KOPT-K1 (cell line): ENCODE results near the gene PRPF18.
"Not testable (repeated sequence)": the region's sequence is repeated elsewhere in the genome, so short reads cannot be mapped to it uniquely, and the experiment has no call there.

Experiments used
- H3K27ac ChIP-seq: fragments of 200-600 bp; sonication (generic); 2 replicates; pipeline ENCODE4 v1.5.1; 2016; ENCODE audit warnings: antibody characterized with exemption, mild to moderate bottlenecking, low read depth, low read length; ENCODE audit not compliant: poor library complexity, severe bottlenecking
- H3K36me3 ChIP-seq: fragments of 200-600 bp; sonication (generic); 2 replicates; pipeline ENCODE4 v1.5.1; 2017; ENCODE audit warnings: antibody characterized with exemption, mild to moderate bottlenecking, low read length, moderate library complexity; ENCODE audit not compliant: insufficient read depth
- H3K9me3 ChIP-seq: fragments of 200-600 bp; sonication (generic); 2 replicates; pipeline ENCODE4 v1.5.1; 2017; ENCODE audit warnings: antibody characterized with exemption, low read length, mild to moderate bottlenecking; ENCODE audit not compliant: insufficient read depth, poor library complexity, severe bottlenecking

The PRPF18 gene, protein sequence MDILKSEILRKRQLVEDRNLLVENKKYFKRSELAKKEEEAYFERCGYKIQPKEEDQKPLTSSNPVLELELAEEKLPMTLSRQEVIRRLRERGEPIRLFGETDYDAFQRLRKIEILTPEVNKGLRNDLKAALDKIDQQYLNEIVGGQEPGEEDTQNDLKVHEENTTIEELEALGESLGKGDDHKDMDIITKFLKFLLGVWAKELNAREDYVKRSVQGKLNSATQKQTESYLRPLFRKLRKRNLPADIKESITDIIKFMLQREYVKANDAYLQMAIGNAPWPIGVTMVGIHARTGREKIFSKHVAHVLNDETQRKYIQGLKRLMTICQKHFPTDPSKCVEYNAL

DNA sequence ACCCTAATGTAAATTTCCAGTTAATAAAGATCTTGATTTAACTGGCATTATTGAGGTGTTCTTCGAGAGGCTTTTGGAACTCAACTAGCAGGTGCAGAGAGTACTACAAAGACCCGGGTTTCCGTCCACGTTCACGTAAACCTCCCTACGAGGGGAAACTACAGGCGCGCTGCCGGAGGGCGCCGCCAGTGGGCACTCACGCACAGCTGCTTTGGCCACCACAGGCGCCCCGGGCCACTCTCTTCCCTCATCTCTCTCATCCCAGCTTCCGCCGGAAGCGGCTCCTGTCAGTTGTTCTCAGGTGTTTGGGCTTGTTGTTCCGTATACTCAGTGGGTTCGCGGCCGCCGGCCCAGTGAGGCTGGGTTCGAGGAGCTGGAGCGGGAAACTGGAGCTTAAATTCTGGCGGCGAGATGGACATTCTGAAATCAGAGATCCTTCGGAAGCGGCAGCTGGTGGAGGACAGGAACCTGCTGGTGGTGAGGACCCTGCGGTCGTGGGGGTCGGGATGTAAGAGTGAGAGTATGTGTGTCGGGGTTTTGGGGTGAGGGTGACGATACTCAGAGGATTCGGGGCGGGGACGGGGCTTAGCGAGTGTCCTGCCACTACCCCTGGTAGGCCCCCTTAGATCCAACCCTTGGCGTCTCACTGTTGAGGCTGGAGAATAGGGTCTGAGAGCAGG is at the start of gene PRPF18:
TSS of gene PRPF18 (plus strand) at position 290 of the 680 bp plus-strand sequence. CDS start at position 412, 122 bp downstream.
- peak within 1 kb of the TSS; percentile 59 for H3K27ac ChIP-seq
- H3K36me3 ChIP-seq: peaks cover 3% of the 10 kb centered on the region; the same call in 1 of the 2 replicates
- no peaks in the 10 kb centered on the region for H3K9me3 ChIP-seq

GRCh38 chr10:13537985-13538384 is 48.8 kb upstream of the PRPF18 start:
- not testable (repeated sequence) for H3K27ac ChIP-seq

DNA sequence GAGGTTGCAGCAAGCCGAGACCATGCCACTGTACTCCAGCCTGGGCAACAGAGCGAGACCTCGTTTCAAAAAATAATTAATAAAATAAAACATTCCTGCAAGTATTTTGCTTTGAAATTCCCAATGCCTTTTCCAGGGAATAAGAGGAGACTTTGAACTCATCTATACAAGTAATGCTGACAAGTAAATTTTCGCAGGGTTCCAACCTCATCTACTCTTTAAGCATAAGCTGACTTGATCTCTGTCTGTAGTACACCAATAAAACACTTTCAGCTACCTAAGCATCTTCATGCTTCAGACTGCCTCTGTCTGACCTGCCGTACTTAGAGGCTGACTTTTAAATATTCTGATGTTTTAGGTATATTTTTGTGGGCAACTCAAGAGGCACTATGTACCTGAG is 44.2 kb upstream of the PRPF18 start:
- Histone ChIP-seq H3K36me3 (no peaks in the 10 kb centered on the region), H3K27ac (no peak overlapping the region), H3K9me3 (no peaks in the 10 kb centered on the region)

More at GRCh38 chr10:13537985-13538384, 48.8 kb upstream of the PRPF18 start:
- H3K36me3 ChIP-seq, H3K9me3 ChIP-seq: not testable (repeated sequence)

GRCh38 chr10:13550802-13551201 is 36.0 kb upstream of the PRPF18 start:
- Histone ChIP-seq H3K9me3 (peaks cover 16% of the 10 kb centered on the region), H3K36me3 (no peaks in the 10 kb centered on the region)

DNA sequence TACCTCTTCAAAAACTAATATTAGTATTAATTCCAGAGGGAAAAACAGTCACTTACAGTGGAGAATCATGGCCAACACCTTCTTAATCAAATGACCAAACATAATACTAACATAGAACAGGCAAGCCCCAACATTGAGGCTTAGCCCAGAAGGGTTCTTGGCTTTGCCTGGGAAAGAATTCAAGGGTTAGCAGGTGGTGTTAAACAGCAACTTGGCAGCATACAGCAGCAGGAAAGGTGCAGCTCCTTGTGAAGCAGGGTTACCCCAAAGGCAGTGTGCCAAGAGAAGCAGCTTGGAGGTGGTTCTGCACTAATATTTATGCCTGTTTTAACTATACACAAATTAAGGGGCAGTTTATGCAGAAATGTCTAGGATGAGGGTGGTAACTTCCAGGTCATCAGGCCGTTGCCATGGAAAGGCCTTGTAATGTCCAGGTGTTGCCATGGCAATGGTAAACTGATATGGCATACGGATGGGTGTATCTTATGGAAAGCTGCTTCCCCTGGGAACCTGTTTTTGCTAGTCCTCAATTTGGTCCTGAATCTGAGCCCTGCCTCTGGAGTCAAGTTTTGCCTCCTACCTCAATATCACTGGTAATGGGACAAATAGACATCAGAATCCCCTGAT is 30.8 kb upstream of the PRPF18 start:
- Histone ChIP-seq H3K27ac (no peak overlapping the region), H3K9me3 (no peaks in the 10 kb centered on the region), H3K36me3 (no peaks in the 10 kb centered on the region)

More at GRCh38 chr10:13550802-13551201, 36.0 kb upstream of the PRPF18 start:
- H3K27ac ChIP-seq: no peak overlapping the region

- Histone ChIP-seq H3K36me3 (no peaks in the 10 kb centered on the region), H3K9me3 (no peaks in the 10 kb centered on the region), H3K27ac (no peak overlapping the region)
Observed at GRCh38 chr10:13559124-13559700, 27.6 kb upstream of the PRPF18 start.

DNA sequence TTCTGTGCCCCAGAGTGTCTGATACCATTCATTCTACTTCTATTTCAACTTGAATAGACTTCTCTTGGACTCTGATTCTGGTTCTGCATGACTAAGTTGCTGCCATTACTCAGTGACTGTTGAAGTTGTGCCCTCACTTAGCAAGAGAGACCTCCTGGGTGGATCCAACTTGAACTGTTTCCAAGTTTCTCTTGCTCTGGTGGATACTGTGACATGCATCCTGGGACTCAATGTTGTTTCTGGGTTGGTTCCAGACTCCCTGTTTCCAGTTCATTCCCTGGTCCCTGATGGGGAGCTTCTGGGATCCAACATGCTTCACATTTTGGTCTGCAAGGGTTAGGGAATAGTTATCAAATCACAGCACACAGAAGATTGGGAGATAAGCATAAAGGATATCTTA is 26.2 kb upstream of the PRPF18 start:
- no peak overlapping the region for H3K27ac ChIP-seq

GRCh38 chr10:13563481-13564445 is 23.0 kb upstream of the PRPF18 start:
- Histone ChIP-seq H3K9me3 (peaks cover 8% of the 10 kb centered on the region), H3K36me3 (no peaks in the 10 kb centered on the region), H3K27ac (no peak overlapping the region)

More for the DNA sequence above, 26.2 kb upstream of the PRPF18 start:
- Histone ChIP-seq H3K36me3 (no peaks in the 10 kb centered on the region), H3K9me3 (peaks cover 6% of the 10 kb centered on the region)

GRCh38 chr10:13564576-13564975 is 22.2 kb upstream of the PRPF18 start:
- Histone ChIP-seq H3K27ac (no peak overlapping the region), H3K9me3 (peaks cover 8% of the 10 kb centered on the region), H3K36me3 (no peaks in the 10 kb centered on the region)

- H3K27ac ChIP-seq: no peak overlapping the region
- H3K36me3 ChIP-seq: no peaks in the 10 kb centered on the region
- H3K9me3 ChIP-seq: peaks cover 8% of the 10 kb centered on the region
Observed at GRCh38 chr10:13567030-13567429, 19.7 kb upstream of the PRPF18 start.

GRCh38 chr10:13571541-13571940 is 15.2 kb upstream of the PRPF18 start:
- Histone ChIP-seq H3K9me3 (peaks cover 5% of the 10 kb centered on the region), H3K36me3 (no peaks in the 10 kb centered on the region), H3K27ac (no peak overlapping the region)

GRCh38 chr10:13573960-13574359 is 12.8 kb upstream of the PRPF18 start:
- Histone ChIP-seq H3K36me3 (no peaks in the 10 kb centered on the region), H3K9me3 (peaks cover 5% of the 10 kb centered on the region), H3K27ac (no peak overlapping the region)

DNA sequence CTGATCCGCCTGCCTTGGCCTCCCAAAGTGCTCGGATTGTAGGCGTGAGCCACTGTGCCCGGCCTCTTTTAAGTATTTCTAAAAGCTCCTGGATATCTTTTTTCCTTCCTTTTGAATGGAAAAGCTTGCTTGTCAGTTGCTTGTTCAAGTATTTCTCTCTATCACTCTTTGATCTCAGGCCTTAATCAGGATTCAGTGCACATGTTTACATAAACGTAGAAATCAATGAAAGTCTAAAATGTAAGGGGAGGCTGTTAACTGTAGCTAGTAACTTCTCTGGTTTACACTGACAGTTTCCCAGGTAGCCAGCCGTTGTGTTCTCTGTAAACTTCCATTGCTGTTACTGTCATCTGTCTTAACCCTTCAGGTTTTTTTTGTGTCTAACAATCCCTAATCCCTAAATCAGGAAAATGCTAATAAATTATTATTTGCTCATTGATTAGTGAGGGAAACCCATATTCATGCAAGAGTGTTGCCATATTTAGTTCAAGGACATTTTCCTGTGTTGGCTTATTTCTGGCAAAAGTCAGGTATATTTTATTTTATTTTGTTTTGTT is 1.5 kb upstream of the PRPF18 start:
- Histone ChIP-seq H3K9me3 (no peaks in the 10 kb centered on the region), H3K27ac (no peak overlapping the region), H3K36me3 (no peaks in the 10 kb centered on the region)

GRCh38 chr10:13585943-13586342 is 822 bp upstream of the PRPF18 start:
- H3K27ac ChIP-seq: no peak overlapping the region
- no peaks in the 10 kb centered on the region for H3K36me3 ChIP-seq
- no peaks in the 10 kb centered on the region for H3K9me3 ChIP-seq
